NCI-H524 (cell line): ENCODE results near the gene PLAAT5.
"Not testable (repeated sequence)": the region's sequence is repeated elsewhere in the genome, so short reads cannot be mapped to it uniquely, and the experiment has no call there.

ENCODE experiments used
- DNase-seq, 2 experiments: peaks; one replicate each; lab custom pipeline; 2025; lab: John Stamatoyannopoulos, UW

Gene PLAAT5

GRCh38 chr11:63480039-63480438, 10.9 kb downstream of the PLAAT5 start:
- no peak for DNase-seq

- DNase-seq, result peak; percentile 17 to 63
Observed at GRCh38 chr11:63478896-63479295, 12.1 kb downstream of the PLAAT5 start.

GRCh38 chr11:63476618-63477017, 14.3 kb downstream of the PLAAT5 start:
- DNase-seq, result no peak

GRCh38 chr11:63472372-63472771, 18.6 kb downstream of the PLAAT5 start:
- no peak for DNase-seq

- DNase-seq, result no peak
Observed at GRCh38 chr11:63470311-63470710, 20.7 kb downstream of the PLAAT5 start.

DNA sequence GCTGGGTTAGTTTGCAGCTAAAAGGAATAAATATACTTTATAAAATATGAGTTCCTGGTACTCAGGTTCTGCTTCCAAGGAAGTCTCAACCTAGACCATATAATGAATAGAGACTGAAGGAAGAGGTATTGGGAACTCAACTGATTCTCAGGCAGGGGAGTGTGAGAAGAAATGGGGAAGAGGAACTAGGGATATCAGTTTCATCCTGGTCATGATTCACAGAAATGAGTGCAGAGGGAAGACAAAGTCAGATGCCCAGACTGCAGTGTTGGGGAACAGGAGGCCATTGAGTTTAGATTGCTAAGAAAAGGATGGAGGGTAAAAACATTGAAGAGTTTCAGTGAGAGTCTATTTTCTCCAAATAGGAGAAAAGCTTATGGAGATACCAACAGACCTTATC, 28.8 kb downstream of the PLAAT5 start:
- no peak for DNase-seq

DNA sequence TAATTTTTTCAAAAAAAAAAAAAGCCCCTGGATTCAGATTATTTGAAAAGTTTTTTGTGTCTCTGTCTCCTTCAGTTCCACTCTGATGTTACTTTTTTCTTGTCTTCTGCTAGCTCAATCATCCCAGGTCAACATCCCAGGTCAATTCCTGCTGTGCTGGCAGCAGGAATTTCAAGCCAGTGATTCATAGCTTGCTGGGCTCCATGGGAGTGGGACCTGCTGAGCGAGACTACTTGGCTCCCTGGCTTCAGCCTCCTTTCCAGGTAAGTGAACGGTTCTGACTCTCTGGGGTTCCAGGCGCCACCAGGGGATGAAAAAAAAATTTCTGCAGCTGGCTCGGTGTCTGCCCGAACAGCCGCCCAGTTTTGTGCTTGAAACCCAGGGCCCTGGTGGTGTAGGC, 31.4 kb downstream of the PLAAT5 start:
- no peak for DNase-seq

DNA sequence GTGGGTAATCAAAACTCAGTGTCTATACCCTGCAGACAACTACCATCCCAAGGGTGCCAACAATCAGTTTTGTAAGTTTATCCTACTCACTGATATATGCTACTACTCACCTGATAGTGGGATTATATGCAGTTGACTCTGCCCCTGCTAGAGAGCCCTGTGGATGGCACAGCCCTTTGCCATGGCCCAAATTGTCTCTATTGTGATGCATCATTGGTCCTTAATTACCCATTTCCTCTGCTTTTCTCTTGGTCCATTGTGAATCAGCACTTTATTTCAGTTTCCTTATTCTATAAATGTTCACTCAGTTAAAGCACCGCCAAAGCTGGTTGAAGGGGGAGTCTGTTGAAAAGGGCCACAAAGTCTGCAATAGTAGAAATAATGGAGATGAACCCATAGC, 42.3 kb downstream of the PLAAT5 start:
- DNase-seq, result no peak

DNA sequence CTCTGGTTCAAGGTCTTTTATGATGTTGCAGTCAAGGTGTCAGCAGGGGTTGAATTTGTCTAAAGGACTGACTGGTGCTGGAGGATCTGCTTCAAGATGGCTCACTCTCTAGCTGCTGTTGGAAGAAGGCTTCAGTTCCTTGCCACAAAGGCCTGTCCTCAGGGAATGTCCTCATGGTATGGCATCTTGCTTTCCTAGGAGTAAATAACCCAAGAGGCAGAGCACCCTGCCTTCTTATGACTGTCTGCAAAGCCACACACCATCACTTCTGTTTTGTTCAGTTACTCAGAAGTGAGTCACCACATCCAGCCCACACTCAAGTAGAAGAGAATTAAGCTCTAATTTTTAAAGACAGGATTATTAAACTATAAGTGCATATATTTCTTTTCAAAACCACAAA, 45.2 kb downstream of the PLAAT5 start:
- DNase-seq, result no peak

DNA sequence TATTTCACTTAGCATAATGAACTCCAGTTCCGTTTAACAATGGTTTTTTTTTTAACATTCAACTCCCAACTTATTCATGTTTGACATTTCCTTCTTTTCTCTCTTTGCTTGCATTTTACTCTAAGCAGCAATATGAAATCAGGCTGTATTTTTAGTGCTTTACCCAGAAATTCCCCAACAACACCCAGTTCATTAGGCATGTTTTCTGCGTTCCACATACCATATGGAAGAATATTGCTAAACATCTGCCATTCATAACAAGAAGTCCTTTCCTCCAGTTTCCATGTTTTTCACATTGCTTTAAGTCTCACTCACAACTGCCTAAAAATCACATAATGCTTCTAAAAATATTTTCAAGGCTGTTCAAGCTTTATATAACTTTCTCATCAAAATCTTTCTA, 45.8 kb downstream of the PLAAT5 start:
- DNase-seq, result no peak

DNA sequence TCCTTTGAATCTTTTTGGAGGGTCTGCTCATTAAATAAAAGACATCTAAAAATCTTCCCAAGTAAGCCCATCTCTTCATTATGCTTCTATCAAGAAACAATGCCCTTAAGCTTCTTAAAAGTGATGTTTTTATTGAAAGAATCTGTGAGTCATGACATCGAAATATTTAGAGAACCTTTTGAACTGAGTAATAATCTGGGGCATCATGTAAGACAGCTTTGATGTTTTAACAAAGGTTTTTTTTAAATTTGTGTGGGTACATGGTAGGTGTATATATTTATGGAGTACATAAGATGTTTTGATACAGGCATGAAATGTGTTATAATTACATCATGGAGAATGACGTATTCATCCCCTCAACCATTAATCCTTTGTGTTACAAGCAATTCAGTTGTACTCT, 46.8 kb downstream of the PLAAT5 start:
- DNase-seq, result no peak

DNA sequence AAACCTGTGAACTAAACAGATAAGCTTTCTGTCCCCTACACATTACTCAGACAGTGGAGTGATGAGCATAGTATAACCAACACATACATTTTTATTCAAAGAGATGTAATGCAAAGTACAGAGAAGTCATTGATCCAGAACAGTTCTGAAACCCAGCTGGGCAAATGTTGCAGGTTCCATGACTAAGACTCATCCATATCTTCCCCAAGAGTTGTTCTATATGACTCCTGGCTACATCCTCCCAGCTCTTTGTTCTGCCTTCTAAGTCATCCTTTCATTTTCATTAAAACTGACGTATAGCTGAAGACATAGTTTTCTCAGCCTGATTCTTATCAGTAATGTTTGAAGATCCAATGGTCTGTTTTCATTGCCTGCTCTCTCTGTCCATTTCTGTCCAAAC, 47.3 kb downstream of the PLAAT5 start:
- DNase-seq, result no peak

DNA sequence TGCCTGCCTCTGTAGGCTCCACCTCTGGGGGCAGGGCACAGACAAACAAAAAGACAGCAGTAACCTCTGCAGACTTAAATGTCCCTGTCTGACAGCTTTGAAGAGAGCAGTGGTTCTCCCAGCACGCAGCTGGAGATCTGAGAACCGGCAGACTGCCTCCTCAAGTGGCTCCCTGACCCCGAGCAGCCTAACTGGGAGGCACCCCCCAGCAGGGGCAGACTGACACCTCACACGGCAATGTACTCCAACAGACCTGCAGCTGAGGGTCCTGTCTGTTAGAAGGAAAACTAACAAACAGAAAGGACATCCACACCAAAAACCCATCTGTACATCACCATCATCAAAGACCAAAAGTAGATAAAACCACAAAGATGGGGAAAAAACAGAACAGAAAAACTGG, 55.1 kb downstream of the PLAAT5 start:
- DNase-seq, result not testable (repeated sequence)

DNA sequence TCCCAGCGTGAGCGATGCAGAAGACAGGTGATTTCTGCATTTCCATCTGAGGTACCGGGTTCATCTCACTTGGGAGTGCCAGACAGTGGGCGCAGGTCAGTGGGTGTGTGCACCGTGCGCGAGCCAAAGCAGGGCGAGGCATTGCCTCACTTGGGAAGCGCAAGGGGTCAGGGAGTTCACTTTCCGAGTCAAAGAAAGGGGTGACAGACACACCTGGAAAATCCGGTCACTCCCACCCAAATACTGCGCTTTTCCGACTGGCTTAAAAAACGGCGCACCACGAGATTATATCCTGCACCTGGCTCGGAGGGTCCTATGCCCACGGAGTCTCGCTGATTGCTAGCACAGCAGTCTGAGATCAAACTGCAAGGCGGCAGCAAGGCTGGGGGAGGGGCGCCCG, 55.6 kb downstream of the PLAAT5 start:
- DNase-seq, result not testable (repeated sequence)

GRCh38 chr11:63430731-63431130, 60.2 kb downstream of the PLAAT5 start:
- not testable (repeated sequence) for DNase-seq

- no peak for DNase-seq
Observed at GRCh38 chr11:63427971-63428508, 62.9 kb downstream of the PLAAT5 start.

GRCh38 chr11:63417174-63417852, 73.7 kb downstream of the PLAAT5 start:
- no peak for DNase-seq
